ENCODE results near the gene GNPDA2. TPM values are rescaled to one million over a fixed set of nuclear protein-coding genes. Genes with fewer than 3 reads are reported as not detected.

GNPDA2 gene
- total and polyA plus RNA-seq, 2 of the 8 experiments (the other 6 are each of a cell fraction or from before 2014, with no cell fraction given): 3.0 to 4.8 TPM

DNA sequence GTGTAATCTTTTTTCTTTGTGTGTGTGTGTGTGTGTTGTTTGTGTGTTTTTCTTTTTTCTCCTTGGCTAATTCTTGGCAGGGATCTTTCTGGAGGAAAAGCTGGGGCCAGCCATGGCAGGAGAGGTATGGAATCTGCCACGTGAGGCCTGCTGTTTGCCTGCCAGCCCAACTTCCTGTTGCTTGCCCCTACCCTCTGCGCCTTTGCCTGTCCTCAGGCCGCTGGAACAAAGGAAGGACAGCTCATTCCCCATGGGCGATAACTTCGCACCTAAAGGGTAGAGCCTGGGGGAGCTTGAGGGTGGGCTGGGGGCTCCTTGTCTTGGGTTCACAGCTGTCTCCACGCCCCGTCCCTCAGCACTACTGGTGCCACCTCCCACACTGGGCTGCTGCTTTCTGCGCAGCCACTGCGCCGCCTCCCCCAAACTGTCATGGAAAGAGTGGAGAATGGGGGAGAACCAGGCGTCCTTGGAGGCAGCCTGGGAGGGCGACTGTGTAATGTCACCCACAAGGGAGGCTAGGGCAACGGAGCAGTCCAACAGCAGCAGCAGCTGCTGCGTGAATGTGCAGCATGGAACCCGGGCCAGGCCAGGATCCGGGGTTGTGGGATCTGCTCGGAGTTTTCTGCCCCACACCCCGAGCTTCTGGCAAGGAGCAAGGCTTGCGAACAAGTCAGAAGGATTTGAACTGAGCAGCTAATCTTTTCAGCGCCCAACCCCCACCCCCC, 62.7 kb downstream of the GNPDA2 start:
- CTCF ChIA-PET (ENCODE audit: partially characterized antibody): no interaction called here
- POLR2A ChIA-PET (ENCODE audit: partially characterized antibody): interaction anchor here (1.6 kb wide), 1 partner anchor 15 kb away, joined by 12 read pairs; the partner anchor contains the start of gene GUF1
- no peak for DNase-seq (ENCODE audit: low read depth in 1 of 2, low spot score in 2 of 2)
- Histone ChIP-seq H4K8ac (ENCODE audit: extremely low read depth, insufficient read depth, low read length) (peak overlapping the region; percentile 85; the same call in 1 of the 2 replicates), H3K14ac (ENCODE audit: insufficient read length) (no peak overlapping the region), H3K36me3 (ENCODE audit: control insufficient read depth in 2 of 4, insufficient read depth in 4 of 4, low read length in 3 of 4) (no peaks in the 10 kb centered on the region), H3K56ac (replicated peaks; ENCODE audit: insufficient read length, low read depth, low read length) (no peak overlapping the region), H3K4me3 (ENCODE audit: extremely low read depth in 1 of 4, insufficient read depth in 2 of 4, low read depth in 3 of 4, low read length in 4 of 4) (no peak overlapping the region), H2AFZ (ENCODE audit: low read length) (peak overlapping the region; percentile 81; the same call in 1 of the 2 replicates), H2BK120ac (replicated peaks; ENCODE audit: low read depth, low read length) (no peak overlapping the region), H3K27ac (ENCODE audit: low read depth, low read length) (no peak overlapping the region), H4K5ac (ENCODE audit: insufficient read length, low read depth, low read length) (no peak overlapping the region), H3K9me3 (ENCODE audit: insufficient read depth in 2 of 2, low read depth in 1 of 2, low read length in 1 of 2) (no peaks in the 10 kb centered on the region), H3K79me2 (ENCODE audit: control insufficient read depth in 1 of 2, insufficient read depth in 2 of 2, low read length in 2 of 2) (no peaks in the 10 kb centered on the region), H3K23ac (ENCODE audit: insufficient read length) (no peak overlapping the region), H3K9ac (replicated peaks in 1 of 4; ENCODE audit: extremely low read depth in 1 of 4, low read depth in 3 of 4, low read length in 3 of 4) (no peak overlapping the region), H2BK15ac (ENCODE audit: low read length) (no peak overlapping the region; the same call in 1 of the 2 replicates), H3K4ac (replicated peaks; ENCODE audit: insufficient read length, low read depth, low read length) (no peak overlapping the region), H3K18ac (ENCODE audit: extremely low read depth, low read length) (no peak overlapping the region), H3K23me2 (ENCODE audit: low read depth, low read length) (no peaks in the 10 kb centered on the region), H4K91ac (replicated peaks; ENCODE audit: insufficient read length, low read length) (no peak overlapping the region), H4K20me1 (replicated peaks in 1 of 2; ENCODE audit: control insufficient read depth in 1 of 2, insufficient read depth in 2 of 2, low read length in 2 of 2) (no peaks in the 10 kb centered on the region), H3K4me2 (ENCODE audit: insufficient read depth in 1 of 2, low read depth in 2 of 2, low read length in 2 of 2) (no peak overlapping the region), H2BK20ac (ENCODE audit: low read length) (no peak overlapping the region), H2AK5ac (ENCODE audit: low read depth, low read length) (no peak overlapping the region), H3K79me1 (ENCODE audit: low read depth, low read length) (no peaks in the 10 kb centered on the region), H3K27me3 (replicated peaks in 1 of 4; ENCODE audit: control insufficient read depth in 3 of 4, extremely low read depth in 1 of 4, insufficient read depth in 3 of 4, low read length in 3 of 4) (no peaks in the 10 kb centered on the region), H3K4me1 (replicated peaks in 1 of 4; ENCODE audit: control insufficient read depth in 3 of 4, insufficient read depth in 4 of 4, low read length in 3 of 4) (peaks cover 0 to 6% (median 0%) of the 10 kb centered on the region in 4 experiments; a peak in 2 of 7 replicates), H2BK5ac (ENCODE audit: low read depth, low read length) (no peak overlapping the region), H2BK12ac (ENCODE audit: low read depth, low read length) (no peak overlapping the region)
- FAIRE-seq: no peak
- WGBS, 2 experiments (ENCODE audit: extremely low coverage in 1 of 2, insufficient coverage in 1 of 2, insufficient read length in 1 of 2, insufficient replicate concordance in 2 of 2, low coverage in 1 of 2, low lambda C conversion rate in 2 of 2, missing lambda C conversion rate in 1 of 2): 90% methylated on average over 18 of the region's 20 CpGs; no CpG with 5 or more reads in 1 of the 2 experiments
- no peak for TF ChIP-seq GABPA (IDR thresholded peaks at IDR 0.05; ENCODE audit: borderline replicate concordance, insufficient read depth, low read length)
- no peak for TF ChIP-seq YY1 (IDR thresholded peaks at IDR 0.05; ENCODE audit: low read depth, low read length)
- no peak for TF ChIP-seq EZH2 (IDR thresholded peaks at IDR 0.05; ENCODE audit: low read depth, low read length, severe bottlenecking)
- TF ChIP-seq TEAD4 (IDR thresholded peaks at IDR 0.05; ENCODE audit: low read depth, low read length): no peak
- TF ChIP-seq TCF12 (IDR thresholded peaks at IDR 0.05; ENCODE audit: low read depth, low read length): no peak
- TF ChIP-seq KDM5A (IDR thresholded peaks at IDR 0.05; ENCODE audit: low read length): no peak
- TF ChIP-seq TAF1 (IDR thresholded peaks at IDR 0.05; ENCODE audit: low read depth, low read length): no peak
- no peak for TF ChIP-seq CEBPB (IDR thresholded peaks at IDR 0.05; ENCODE audit: low read depth, low read length)
- TF ChIP-seq GTF2F1 (IDR thresholded peaks at IDR 0.05; ENCODE audit: borderline replicate concordance, low read depth, low read length): no peak
- TF ChIP-seq SUZ12 (IDR thresholded peaks at IDR 0.05; ENCODE audit: low read length): no peak
- TF ChIP-seq POLR2AphosphoS5 (IDR thresholded peaks at IDR 0.05; ENCODE audit: low read depth, low read length): no peak
- TF ChIP-seq HDAC2 (IDR thresholded peaks at IDR 0.05; ENCODE audit: borderline replicate concordance in 1 of 2, low read depth in 2 of 2, low read length in 2 of 2): no peak
- no peak for TF ChIP-seq ZNF274 (IDR thresholded peaks at IDR 0.05; ENCODE audit: borderline replicate concordance, extremely low read depth, low read length)
